DND-41 (cell line): ENCODE results near the gene NUDT3.
A peak's percentile ranks its signal among the peaks of the same experiment; 100 is the strongest.

Source experiments
- ATAC-seq: fragments of 200-7000 bp; cut with Tn5 transposase; 3 replicates; pipeline ENCODE4 v1.9.1; 2021; ENCODE audit warnings: low read depth; ENCODE audit not compliant: insufficient read depth
- DNase-seq: peaks from one replicate; pipeline ENCODE4 v3.0.0-alpha.2; 2020
- H2AFZ ChIP-seq: 2 replicates; pipeline ENCODE4 v1.6.0; 2012; ENCODE audit warnings: low read depth, low read length
- H3K27ac ChIP-seq: 2 replicates; pipeline ENCODE4 v1.5.1; 2012; ENCODE audit warnings: low read length, inconsistent platforms
- H3K27me3 ChIP-seq: fragments of 200-600 bp; sonication (generic); 2 replicates; pipeline ENCODE4 v1.6.0; 2012; ENCODE audit warnings: low read length, mild to moderate bottlenecking, inconsistent platforms; ENCODE audit not compliant: insufficient read depth, poor library complexity
- H3K36me3 ChIP-seq: 2 replicates; pipeline ENCODE4 v1.5.1; 2012; ENCODE audit warnings: low read length, inconsistent platforms; ENCODE audit not compliant: insufficient read depth
- H3K4me1 ChIP-seq: 2 replicates; pipeline ENCODE4 v1.5.1; 2012; ENCODE audit warnings: mild to moderate bottlenecking, low read length; ENCODE audit not compliant: insufficient read depth
- H3K4me2 ChIP-seq: 2 replicates; pipeline ENCODE4 v1.6.0; 2012; ENCODE audit warnings: mild to moderate bottlenecking, moderate library complexity, low read length, inconsistent platforms; ENCODE audit not compliant: insufficient read depth
- H3K4me3 ChIP-seq, 2 experiments: fragments of 200-600 bp in 1 of 2; shearing (Covaris generic) in 1 of 2; 2 replicates each; pipeline ENCODE4 v1.5.1; 2012 to 2016; ENCODE audit warnings: inconsistent platforms in 2 of 2, low read length in 2 of 2, mild to moderate bottlenecking in 2 of 2, low read depth in 1 of 2, moderate library complexity in 1 of 2
- H3K79me2 ChIP-seq: 2 replicates; pipeline ENCODE4 v1.6.0; 2012; ENCODE audit warnings: low read length, inconsistent platforms; ENCODE audit not compliant: insufficient read depth
- H3K9ac ChIP-seq: 2 replicates; pipeline ENCODE4 v1.6.0; 2012; ENCODE audit warnings: low read depth, mild to moderate bottlenecking, inconsistent platforms, low read length, moderate library complexity
- H3K9me3 ChIP-seq: 2 replicates; pipeline ENCODE4 v1.5.1; 2012; ENCODE audit warnings: low read length, moderate library complexity, mild to moderate bottlenecking, inconsistent platforms; ENCODE audit not compliant: insufficient read depth, severe bottlenecking
- H4K20me1 ChIP-seq: 2 replicates; pipeline ENCODE4 v1.6.0; 2012; ENCODE audit warnings: low read length; ENCODE audit not compliant: insufficient read depth
- EZH2 ChIP-seq: IDR thresholded peaks from 3 replicates; pipeline ENCODE4 v1.6.1; 2012; ENCODE audit warnings: borderline replicate concordance, low read depth, mild to moderate bottlenecking, moderate library complexity, low read length, inconsistent platforms; ENCODE audit not compliant: severe bottlenecking
- TF ChIP-seq, protein P1 (sequence below): IDR thresholded peaks from 2 replicates; pipeline ENCODE4 v1.5.1; 2012; ENCODE audit warnings: borderline replicate concordance, low read length, moderate library complexity, mild to moderate bottlenecking; ENCODE audit not compliant: poor library complexity, severe bottlenecking; ENCODE audit errors: extremely low read depth

NUDT3 gene

DNA sequence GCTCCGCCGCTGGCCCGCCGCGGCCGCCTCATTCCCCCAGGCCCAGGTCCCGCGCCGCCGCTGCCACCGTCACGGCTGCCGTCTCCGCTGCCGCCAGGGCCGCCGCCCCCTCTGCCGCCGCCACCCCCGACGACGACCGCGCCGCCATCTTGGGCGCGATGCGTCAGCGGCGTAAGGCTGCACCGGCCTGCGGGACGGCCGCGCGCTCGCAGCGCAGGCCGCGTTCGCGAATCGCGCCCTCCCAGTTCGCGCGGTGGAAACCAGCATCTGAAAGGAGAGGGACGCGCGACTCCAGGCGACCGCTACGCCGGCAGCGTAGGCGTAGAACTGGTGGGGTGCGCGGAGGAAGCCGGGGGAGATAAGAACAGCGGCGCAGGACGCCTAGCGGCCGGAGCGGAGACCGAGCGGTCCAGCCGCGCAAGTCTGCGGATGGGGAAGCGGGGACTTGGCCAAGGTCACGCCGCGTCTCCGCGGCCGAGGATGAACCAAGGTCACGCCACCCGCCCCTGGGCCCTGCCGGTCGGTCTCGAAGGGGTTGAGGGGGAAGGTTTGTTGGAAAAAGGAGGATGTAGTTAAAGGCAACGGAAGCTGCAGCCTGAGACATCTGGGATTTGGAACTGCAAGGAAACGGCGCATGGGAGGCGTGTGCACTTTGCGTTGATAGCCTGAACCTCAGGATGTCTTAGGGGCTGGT lies at the start of gene NUDT3:
Gene NUDT3, minus strand, starts transcription at position 173 of the 694 bp plus-strand sequence. CDS start 307 bp downstream, outside the sequence.
- Histone ChIP-seq H3K27ac (peak within 1 kb of the TSS; percentile 82), H4K20me1 (peaks cover 12% of the 10 kb centered on the region), H3K79me2 (peaks cover 53% of the 10 kb centered on the region), H3K4me1 (peaks cover 38% of the 10 kb centered on the region), H2AFZ (peak within 1 kb of the TSS; percentile 85), H3K4me3 (peak within 1 kb of the TSS; percentile 69 to 89), H3K9ac (peak within 1 kb of the TSS; percentile 98), H3K27me3 (no peaks in the 10 kb centered on the region), H3K9me3 (peaks cover 5% of the 10 kb centered on the region), H3K36me3 (peaks cover 4% of the 10 kb centered on the region; the same call in 1 of the 2 replicates), H3K4me2 (peak within 1 kb of the TSS; percentile 84)
- DNase-seq (peak; percentile 94), ATAC-seq (peak; percentile 86)
- TF ChIP-seq, protein P1, sequence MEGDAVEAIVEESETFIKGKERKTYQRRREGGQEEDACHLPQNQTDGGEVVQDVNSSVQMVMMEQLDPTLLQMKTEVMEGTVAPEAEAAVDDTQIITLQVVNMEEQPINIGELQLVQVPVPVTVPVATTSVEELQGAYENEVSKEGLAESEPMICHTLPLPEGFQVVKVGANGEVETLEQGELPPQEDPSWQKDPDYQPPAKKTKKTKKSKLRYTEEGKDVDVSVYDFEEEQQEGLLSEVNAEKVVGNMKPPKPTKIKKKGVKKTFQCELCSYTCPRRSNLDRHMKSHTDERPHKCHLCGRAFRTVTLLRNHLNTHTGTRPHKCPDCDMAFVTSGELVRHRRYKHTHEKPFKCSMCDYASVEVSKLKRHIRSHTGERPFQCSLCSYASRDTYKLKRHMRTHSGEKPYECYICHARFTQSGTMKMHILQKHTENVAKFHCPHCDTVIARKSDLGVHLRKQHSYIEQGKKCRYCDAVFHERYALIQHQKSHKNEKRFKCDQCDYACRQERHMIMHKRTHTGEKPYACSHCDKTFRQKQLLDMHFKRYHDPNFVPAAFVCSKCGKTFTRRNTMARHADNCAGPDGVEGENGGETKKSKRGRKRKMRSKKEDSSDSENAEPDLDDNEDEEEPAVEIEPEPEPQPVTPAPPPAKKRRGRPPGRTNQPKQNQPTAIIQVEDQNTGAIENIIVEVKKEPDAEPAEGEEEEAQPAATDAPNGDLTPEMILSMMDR, result peak; percentile 86
- no peak for TF ChIP-seq EZH2

DNA sequence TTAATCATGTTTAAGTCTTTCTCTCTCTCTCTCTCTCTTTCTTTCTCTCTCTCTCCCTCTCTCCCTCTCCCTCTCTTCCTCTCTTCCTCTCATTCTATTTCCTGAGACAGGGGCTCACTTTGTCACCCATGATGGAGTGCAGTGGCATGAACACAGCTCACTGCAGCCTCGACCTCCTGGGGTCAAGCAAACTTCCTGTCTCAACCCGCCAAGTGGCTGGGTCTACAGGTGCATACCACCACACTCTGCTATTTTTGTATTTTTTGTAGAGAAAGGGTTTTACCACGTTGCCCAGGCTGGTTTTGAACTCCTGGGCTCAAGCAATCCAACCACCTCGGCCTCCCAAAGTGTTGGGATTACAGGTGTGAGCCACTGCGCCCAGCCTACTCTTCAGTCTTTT lies 49.1 kb upstream of the NUDT3 start:
- Histone ChIP-seq H3K9me3 (no peaks in the 10 kb centered on the region), H4K20me1 (no peaks in the 10 kb centered on the region), H3K36me3 (no peaks in the 10 kb centered on the region), H3K9ac (no peak overlapping the region), H3K4me2 (no peak overlapping the region), H3K4me1 (peaks cover 4% of the 10 kb centered on the region; the same call in 1 of the 2 replicates), H3K27ac (no peak overlapping the region), H3K4me3 (no peak overlapping the region), H3K27me3 (no peaks in the 10 kb centered on the region), H3K79me2 (no peaks in the 10 kb centered on the region), H2AFZ (no peak overlapping the region)
- DNase-seq (peak; percentile 14), ATAC-seq (peak; percentile 58)
- TF ChIP-seq, protein P1, result no peak
- TF ChIP-seq EZH2, result no peak

DNA sequence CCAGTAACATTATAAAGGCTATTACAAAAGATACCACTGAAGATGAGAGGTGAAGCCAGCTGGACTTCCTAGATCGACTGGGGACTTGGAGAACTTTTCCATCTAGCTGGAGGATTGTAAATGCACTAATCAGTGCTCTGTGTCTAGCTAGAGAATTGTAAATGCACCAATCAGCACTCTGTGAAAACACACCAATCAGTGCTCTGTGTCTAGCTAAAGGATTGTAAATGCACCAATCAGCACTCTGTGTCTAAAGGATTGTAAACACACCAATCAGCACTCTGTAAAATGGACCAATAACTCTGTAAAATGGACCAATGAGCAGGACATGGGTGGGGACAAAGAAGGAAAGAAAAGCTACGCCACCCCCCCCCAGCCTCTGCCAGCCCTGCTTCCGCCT lies 47.0 kb upstream of the NUDT3 start:
- H3K36me3 ChIP-seq, result no peaks in the 10 kb centered on the region

More for the DNA sequence above, 47.0 kb upstream of the NUDT3 start:
- no peak overlapping the region for H3K4me3 ChIP-seq
- TF ChIP-seq EZH2, result no peak
- TF ChIP-seq, protein P1, result no peak
- H3K9me3 ChIP-seq, result no peaks in the 10 kb centered on the region
- H3K9ac ChIP-seq, result no peak overlapping the region
- DNase-seq, result no peak
- no peaks in the 10 kb centered on the region for H3K79me2 ChIP-seq
- no peak overlapping the region for H2AFZ ChIP-seq
- no peaks in the 10 kb centered on the region for H4K20me1 ChIP-seq
- H3K4me1 ChIP-seq, result peaks cover 4% of the 10 kb centered on the region; the same call in 1 of the 2 replicates
- H3K27me3 ChIP-seq, result no peaks in the 10 kb centered on the region
- H3K27ac ChIP-seq, result no peak overlapping the region
- H3K4me2 ChIP-seq, result no peak overlapping the region
- no peak for ATAC-seq
